Stimulated activated CD4-positive, alpha-beta T cell treated with anti-CD3 and anti-CD28 coated beads, Interleukin-12 subunit alpha, Interleukin-12 subunit beta, amount 100 ng/mL, for 24 hours (primary cell): ENCODE results near the gene ZNF692.
"Not testable (repeated sequence)": the region's sequence is repeated elsewhere in the genome, so short reads cannot be mapped to it uniquely, and the experiment has no call there.

Experiments
- DNase-seq, 2 experiments: peaks; one replicate each; pipeline ENCODE4 v3.0.0-alpha.2; 2020; ENCODE audit warnings: low read depth in 2 of 2

Gene ZNF692

GRCh38 chr1:248849637-248850036 lies 9.2 kb downstream of the ZNF692 start:
- no peak for DNase-seq

- DNase-seq: no peak
Measured at GRCh38 chr1:248849152-248849551, 9.7 kb downstream of the ZNF692 start.

GRCh38 chr1:248848602-248849001 lies 10.3 kb downstream of the ZNF692 start:
- DNase-seq: no peak

GRCh38 chr1:248847956-248848561 lies 10.8 kb downstream of the ZNF692 start:
- DNase-seq: no peak

- DNase-seq: no peak
Measured at GRCh38 chr1:248847181-248847955, 11.5 kb downstream of the ZNF692 start.

GRCh38 chr1:248844526-248844925 lies 14.4 kb downstream of the ZNF692 start:
- no peak for DNase-seq

- DNase-seq: no peak
Measured at GRCh38 chr1:248843687-248844086, 15.2 kb downstream of the ZNF692 start.

- no peak for DNase-seq
Measured at GRCh38 chr1:248842781-248843331, 16.0 kb downstream of the ZNF692 start.

- no peak for DNase-seq
Measured at GRCh38 chr1:248841702-248842395, 17.0 kb downstream of the ZNF692 start.

- DNase-seq: no peak
Measured at GRCh38 chr1:248840946-248841345, 17.9 kb downstream of the ZNF692 start.

- no peak for DNase-seq
Measured at GRCh38 chr1:248839168-248839555, 19.7 kb downstream of the ZNF692 start.

- DNase-seq: peak; percentile 68 to 78
Measured at GRCh38 chr1:248838357-248839167, 20.3 kb downstream of the ZNF692 start.

- DNase-seq: peak; percentile 87 to 92
Measured at GRCh38 chr1:248837781-248838356, 21.0 kb downstream of the ZNF692 start, which contains the start of gene ZNF672. ZNF672 (plus strand) TSS chr1:248838224; CDS start chr1:248847275, 9,051 bp downstream.

- DNase-seq: no peak
Measured at GRCh38 chr1:248837045-248837780, 21.7 kb downstream of the ZNF692 start.

- DNase-seq: no peak
Measured at GRCh38 chr1:248834343-248834940, 24.4 kb downstream of the ZNF692 start.

GRCh38 chr1:248831842-248832241 lies 27.0 kb downstream of the ZNF692 start:
- DNase-seq: no peak

- DNase-seq: not testable (repeated sequence)
Measured at GRCh38 chr1:248830718-248831017, 28.2 kb downstream of the ZNF692 start.

GRCh38 chr1:248828845-248829244 lies 30.0 kb downstream of the ZNF692 start:
- DNase-seq: no peak

GRCh38 chr1:248825909-248826760 lies 32.8 kb downstream of the ZNF692 start, which contains the start of gene SH3BP5L:
SH3BP5L (minus strand) TSS chr1:248825915; CDS start chr1:248824935, 980 bp downstream.
- DNase-seq: peak; percentile 78 to 82
